Forelimb muscle (tissue), 1 donor: ENCODE measurements around the gene BIRC2. TPM values are rescaled to one million over a fixed set of nuclear protein-coding genes. Genes with fewer than 3 reads are reported as not detected.

Source experiments
- polyA plus RNA-seq: library from polyadenylated mRNA; unstranded; fragments of 120-200 nt; gene quantifications from one replicate; pipeline ENCODE4 v1.2.1, GENCODE V29; 2013; ENCODE audit not compliant: insufficient read length

Gene BIRC2
- polyA plus RNA-seq, 1 donor = 42.4 TPM

Other genes starting within 250 kb of the BIRC2 start
- 74.0 TPM for gene YAP1, start 236.8 kb upstream of the BIRC2 start, polyA plus RNA-seq
- 1.0 TPM for gene BIRC3, start 29.7 kb upstream of the BIRC2 start, polyA plus RNA-seq
- 140 TPM for gene TMEM123, start 105.6 kb downstream of the BIRC2 start, polyA plus RNA-seq
- gene MMP7, start 183.5 kb downstream of the BIRC2 start, polyA plus RNA-seq = not detected